GM19238 (cell line): Measurements from ENCODE around the gene IPCEF1.
"Not testable (repeated sequence)": the region's sequence is repeated elsewhere in the genome, so short reads cannot be mapped to it uniquely, and the experiment has no call there.

ENCODE experiments used
- DNase-seq: peaks from one replicate; pipeline ENCODE4 v3.0.0; 2011; ENCODE audit warnings: low spot score; ENCODE audit not compliant: insufficient read length

Gene IPCEF1

DNA sequence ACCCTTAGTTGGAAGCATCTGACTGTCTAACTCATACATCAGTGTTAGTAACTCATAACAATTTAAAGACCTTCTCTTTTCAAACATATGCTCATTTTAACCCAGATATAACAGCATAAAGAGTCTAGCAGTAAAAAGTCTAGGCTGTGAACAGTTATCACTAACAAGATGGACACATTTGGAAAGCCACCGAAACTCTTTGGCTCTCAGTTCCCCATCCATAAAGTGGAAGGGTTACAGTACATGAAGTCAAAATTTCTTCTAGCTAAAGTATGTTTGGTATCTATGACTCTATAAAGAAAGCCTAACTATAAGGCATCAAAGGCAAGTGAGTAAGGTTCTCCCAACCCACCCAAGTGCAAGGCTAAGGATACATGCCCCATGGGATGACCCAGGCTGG, 22.5 kb downstream of the IPCEF1 start:
- not testable (repeated sequence) for DNase-seq

DNA sequence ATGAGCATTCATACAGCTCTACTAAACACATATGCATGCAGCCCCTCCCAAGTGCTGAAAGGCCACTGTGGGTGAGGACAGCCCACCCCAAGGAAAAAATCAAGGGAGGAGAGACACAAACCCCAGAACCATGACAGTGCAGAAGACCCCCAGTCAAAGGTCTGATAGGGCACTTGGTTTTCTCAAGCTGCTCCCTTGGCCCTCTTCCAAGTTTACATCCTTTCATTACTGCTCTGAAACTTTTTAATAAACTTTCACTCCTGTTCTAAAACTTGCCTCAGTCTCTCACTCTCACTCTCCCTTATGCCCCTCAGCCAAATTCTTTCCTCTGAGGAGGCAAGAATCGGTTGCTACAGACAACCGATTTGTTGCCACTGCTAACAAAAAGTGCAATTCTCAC, 24.9 kb downstream of the IPCEF1 start:
- DNase-seq = no peak

DNA sequence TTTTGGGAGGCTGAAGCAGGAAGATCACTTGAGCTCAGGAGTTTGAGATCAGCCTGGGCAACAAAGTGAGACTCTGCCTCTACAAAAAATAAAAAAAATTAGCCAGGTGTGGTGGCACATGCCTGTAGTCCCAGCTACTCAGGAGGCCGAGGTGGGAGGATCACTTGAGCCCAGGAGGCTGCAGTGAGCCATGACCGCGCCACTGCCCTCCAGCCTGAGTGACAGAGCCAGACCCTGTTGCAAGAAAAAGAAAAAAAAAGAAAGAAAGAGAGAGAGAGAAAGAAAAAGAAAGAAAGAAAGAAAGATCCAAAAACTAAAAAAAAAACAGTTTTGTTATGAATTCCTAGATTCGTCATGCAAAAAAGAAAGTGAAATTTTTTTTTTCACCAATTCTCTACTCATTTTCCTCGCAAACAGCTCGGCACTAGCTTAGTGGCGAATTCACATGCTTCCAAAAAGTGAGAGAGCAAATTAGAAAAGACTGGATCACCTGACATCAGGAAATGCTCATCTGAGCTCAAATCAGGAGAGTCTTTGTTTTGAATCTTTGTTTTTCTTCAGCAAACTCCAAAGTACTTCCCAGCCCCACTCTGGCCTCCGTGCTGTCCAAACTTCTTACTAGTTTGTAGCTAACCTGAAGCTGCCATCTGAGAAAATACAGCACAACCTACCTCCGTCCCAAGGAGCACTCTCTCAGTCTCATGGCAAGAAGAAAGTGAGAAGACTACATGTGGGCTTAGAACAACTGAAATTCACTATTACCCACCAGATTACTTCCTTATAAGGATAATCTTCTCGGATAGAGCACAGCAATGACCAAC, 27.0 kb downstream of the IPCEF1 start:
- DNase-seq = no peak

DNA sequence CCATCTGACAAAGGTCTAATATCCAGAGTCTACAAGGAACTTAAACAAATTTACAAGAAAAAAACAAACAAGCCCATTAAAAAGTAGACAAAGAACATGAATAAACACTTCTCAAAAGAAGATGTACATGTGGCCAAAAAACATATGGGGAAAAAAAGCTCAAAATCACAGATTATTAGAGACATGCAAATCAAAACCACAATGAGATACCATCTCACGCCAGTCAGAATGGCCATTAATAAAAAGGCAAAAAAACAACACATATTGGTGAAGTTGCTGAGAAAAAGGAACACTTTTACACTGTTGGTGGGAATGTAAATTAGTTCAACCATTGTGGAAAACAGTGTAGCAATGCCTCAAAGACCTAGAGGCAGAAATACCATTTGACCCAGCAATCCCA, 29.3 kb downstream of the IPCEF1 start:
- not testable (repeated sequence) for DNase-seq

DNA sequence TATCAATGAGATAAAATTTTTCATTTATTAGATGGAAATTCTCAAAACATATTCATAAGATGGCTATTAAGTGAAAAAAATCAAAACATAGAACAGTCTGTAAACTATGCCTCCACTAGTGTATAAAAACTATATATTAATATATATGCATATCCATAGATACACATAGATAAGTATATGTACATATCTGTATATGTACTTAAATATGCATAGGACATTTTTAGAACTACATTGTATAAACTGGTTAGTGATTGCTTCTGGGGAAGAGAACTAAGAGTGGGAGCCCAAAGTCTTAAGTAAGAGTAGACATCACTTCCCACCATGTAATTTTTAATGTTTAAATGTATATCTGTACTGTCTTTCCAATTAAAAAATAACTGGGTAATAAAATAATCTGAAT, 31.5 kb downstream of the IPCEF1 start:
- no peak for DNase-seq

DNA sequence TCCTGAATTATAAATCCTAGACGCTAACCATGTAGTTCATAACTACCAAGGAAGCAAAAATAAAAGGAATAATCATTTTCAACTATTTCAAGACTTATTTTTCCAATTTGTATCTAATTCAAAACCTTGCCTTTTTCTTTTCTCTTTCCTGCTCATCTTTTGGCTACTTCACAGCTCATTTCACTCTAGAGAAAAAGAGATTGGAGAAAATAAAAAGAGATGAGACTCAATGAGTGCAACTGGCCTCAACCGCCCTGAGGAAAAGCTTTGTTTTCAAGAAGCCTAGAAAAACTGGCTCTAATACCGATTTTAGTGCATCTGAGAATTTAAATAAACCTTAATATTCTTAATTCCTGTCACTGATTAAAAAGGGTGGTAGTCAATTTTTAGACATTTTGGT, 36.4 kb downstream of the IPCEF1 start:
- no peak for DNase-seq

DNA sequence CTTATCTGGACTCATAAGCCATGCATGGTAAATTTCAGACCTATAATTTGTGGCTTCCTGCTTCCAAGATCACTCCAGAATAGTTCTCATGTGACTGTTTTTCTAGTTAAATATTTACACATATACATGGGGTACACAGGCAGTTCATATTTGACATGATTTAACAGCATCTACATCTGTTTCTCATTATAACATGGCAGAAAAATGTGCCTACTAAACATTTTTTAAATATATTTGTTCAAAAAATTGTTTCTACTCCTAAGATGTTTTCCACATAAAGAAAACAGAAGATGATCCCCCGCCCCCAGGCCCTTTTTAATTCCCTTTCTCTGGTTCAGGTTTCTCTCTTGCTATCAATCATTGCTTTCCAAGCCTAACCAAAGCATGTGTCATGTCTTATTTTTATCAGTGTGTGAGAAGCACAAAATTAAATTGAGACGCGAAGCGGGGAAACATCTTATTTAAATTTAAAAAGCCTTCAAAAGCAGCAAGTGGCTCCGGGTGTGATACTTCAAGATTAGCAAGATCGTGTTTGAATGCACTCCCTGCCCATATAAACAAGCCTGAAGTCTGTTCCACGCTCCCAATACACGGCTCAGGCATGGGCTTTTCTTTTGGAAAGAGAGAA, 37.3 kb downstream of the IPCEF1 start:
- no peak for DNase-seq

DNA sequence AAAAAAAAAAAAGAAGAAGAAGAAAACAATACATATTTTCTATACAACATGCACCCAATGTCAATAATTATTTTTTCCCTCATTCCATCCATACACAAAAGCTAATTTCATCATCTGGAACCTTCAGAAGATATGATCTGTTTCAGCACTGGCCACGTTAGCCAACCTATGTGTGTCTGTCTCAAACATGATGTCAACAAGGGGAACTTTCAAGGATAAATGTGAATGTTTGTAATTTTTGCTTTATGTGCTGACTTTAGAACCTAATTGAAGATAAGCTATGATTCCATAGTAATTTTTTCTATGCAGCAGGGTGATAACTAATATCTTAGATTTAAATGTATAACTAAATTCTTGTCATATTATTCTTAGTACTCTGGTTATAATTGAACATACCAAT, 37.9 kb downstream of the IPCEF1 start:
- DNase-seq = no peak

DNA sequence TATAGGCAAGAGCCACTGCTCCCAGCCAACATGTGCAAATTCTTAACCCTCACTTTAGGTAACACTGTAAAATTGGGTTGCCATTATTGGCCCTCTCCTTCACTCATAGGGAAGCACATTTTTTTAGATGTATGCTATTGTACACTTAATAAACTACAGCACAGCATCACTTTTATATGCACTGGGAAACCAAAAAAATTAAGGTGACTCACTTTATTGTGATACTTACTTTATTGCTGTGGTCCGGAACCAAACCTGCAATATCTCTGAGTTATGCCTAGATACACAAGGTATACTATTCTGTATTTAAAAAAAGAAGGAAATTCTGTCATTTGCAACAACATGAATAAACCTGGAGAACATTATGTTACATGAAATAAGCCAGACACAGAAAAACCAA, 40.5 kb downstream of the IPCEF1 start:
- no peak for DNase-seq

DNA sequence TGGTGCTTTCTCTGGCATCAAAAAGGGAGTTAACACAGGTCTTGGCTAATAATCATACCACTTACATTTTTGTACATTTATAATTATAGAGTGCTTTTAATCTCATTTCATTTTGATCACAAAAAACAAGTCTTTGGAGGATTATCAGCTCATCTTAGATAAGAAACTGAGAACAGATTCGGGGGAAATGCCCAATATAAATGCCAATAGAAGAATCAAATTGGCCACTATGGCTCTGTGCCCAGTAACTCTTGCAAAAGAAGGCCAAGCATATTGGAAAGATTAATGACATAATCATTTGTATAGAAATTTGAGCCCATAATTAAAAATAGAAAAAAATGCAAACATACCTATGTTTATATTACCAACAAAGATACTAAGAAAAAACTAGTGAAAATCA, 42.5 kb downstream of the IPCEF1 start:
- DNase-seq = no peak

DNA sequence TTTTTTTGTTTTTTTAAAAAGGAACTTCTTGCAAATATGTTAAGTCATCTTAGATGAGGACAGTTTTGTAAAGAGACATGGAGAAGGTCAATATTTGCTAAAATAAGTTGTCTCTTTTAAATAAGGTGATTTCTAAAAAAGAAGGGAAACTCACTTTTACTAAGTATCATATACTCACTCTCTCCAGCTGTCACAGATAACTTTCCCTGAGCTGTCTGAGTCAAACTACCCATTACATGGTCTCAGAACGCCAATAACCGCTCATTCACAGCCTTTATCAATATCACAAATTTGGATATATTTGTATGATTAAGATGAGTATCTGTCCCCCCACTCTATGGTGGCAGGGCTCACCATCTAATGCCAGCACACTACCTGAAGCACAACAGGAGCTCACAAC, 47.6 kb downstream of the IPCEF1 start:
- DNase-seq = no peak

DNA sequence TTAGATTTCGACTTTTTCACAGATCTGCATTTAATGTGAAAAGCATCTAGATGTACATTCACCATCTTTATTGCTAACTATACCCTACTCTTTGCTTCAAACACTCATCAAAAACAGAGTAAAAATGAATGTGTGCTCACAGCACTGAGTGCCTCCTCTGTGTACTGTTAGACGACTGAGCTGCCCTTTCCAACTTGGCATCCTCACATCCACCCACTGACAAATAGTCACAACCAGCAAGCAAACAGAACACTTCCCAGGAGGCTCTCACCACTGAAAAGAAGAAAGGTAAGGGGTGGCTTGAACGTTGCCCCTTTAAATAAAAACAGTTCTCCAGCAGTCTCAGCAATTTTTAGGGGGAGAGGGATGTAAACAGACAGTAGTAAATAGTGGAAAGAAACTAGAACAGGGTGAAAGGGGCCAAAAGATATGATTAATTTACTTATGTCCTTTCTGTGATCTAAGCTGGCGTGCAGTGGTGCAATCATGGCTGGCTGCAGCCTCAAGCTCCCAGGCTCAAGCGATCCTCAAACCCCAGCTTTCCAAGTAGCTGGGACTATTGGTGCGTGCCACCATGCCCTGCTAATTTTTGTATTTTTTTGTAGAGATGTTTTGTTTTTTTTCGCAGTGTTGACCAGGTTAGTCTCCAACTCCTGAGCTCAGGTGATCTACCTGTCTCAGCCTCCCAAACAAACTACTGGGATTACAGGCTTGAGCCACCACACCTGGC, 48.7 kb downstream of the IPCEF1 start:
- no peak for DNase-seq

DNA sequence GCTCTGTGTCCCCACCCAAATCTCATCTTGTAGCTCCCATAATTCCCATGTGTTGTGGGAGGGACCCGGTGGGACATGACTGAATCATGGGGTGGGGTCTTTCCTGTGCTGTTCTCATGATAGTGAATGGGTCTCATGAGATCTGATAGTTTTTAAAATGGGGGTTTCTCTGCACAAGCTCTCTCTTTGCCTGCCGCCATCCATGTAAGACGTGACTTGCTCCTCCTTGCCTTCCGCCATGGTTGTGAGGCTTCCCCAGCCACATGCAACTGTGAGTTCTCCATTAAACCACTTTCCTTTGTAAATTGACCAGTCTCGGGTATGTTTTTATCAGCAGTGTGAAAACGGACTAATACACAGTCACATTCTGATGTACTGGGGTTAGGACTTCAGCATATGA, 49.5 kb downstream of the IPCEF1 start:
- DNase-seq = not testable (repeated sequence)

DNA sequence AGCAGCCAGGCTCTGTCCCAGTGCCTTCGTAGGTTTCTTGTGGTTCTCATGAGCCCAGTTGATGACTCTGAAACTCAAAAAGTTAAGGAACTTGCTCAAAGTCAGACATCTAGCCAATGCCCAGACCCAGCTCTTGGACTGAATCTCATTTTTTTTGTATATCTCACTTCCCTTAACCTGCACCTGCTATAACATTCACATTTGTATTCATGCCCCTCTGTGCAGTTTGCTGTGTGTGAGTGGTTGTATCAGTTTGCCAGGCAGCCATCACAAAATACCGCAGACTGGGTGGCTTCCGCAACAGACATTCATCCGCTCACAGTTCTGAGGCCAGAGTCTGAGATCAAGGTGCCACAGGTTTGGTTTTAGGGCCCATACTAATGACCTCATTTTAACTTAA, 49.9 kb downstream of the IPCEF1 start:
- no peak for DNase-seq

DNA sequence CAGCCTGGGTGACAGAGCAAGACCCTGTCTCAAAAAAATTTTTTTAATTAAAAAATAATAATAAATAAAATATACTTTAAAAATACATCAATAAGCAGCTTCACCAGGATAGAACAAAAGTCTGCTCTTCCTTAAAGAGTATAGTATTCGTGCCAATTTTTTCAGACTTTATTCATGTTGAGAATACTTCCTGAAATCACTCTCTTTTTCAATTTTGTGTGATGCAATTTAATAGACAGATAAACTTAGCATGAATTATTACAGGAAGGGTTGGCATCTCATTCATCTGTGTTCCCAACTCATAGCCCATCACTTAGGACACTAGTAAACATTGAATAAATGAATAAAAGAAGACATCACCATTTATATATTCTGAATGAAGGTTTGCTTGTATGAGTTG, 52.4 kb downstream of the IPCEF1 start:
- DNase-seq = no peak

DNA sequence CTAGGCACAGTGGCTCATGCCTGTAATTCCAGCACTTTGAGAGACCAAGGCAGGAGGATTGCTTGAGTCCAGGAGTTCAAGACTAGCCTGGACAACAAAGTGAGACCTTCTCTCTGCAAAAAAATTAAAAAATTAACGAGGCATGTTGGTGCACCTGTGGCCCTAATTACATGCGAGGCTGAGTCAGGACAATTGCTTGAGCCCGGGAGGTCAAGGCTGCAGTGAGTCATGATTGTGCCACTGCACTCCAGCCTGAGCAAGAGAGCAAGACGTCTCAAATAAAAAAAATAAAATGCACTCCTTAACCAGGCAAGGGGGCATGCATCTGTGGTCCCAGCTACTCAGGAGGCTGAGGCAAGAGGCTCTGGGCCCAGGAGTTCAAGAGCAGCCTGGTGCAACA, 53.0 kb downstream of the IPCEF1 start:
- DNase-seq = not testable (repeated sequence)

DNA sequence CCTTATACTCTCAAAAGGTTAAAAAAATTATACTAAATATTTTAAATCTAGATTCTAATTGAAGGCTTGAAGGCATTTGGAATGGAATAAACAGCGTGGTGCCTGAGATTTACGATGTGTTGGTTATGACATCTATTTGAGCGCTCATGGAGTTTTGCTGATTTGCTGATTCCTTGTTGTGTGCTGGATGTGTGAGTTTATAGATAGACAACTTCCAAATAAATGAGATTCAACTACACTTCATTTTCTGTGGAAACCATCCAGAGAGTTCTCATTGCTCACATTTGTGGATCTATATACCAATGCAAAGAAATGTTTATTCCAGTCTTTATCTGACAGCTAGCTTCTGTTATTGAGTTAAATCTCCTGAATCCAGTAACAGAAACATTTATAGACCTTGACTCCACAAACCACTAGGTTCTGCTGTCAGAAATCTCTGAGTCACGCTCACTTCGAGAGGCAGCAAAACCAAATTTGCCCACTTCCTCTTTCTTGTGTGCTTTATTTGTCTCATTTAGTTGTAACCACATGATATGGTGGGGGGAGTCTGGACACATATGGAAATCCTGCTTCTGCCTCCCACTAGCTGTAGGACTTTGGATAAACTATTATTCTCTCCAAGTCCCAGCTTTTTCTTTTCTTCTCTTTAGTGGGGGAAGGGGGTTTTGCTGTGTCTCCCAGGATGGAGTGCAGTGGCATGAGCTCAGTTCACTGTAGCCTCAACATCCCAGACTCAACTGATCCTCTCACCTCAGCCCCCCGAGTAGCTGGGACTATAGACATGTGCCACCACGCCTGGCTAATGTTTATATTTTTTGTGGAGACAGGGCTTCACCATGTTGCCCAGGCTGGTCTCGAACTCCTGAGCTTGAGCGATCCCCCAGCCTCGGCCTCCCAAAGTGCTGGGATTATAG, 54.5 kb downstream of the IPCEF1 start:
- DNase-seq = peak; percentile 40

DNA sequence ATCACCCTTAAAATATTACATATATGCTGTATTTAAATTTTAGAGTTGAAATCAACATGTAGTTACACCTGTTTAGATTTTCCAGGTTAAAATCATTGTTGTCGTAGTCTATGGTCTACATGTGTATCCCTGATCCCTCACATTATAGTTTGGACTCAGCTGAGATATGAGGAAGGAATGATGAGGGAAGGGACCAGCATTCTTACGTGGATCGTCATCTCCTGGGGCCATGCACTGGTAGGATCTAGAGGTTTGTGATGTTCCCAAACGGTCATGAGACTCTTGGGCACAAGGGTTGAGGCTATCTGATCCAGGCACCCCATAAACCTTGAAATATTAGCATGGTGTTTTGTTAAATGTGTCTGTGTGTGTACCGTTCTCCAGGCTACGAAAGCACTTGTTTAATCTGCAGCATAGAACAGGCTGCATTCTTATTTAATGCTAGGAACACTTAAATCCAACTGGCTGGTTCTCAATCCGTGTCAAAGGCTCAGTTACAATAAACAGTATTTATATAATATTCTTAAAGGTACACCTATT, 55.4 kb downstream of the IPCEF1 start:
- DNase-seq = no peak

DNA sequence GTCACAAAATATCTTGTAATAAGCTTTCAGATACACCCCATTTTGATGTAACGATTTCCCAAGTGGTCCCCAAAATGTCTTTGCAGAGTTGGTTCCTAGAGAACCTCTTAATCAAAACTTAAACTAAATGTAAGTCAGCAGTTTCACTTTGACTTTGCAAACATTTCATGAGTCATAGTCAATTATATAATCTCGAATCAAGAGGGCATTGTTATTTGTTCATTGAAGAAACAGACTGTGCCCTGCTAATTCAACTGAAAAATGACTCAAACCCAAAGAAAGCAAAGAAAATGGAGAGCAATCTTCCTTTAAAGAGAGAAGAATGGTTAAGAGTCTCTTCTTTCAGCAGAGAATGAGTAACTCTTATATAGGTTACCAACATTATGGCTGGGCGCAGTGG, 58.3 kb downstream of the IPCEF1 start:
- no peak for DNase-seq

DNA sequence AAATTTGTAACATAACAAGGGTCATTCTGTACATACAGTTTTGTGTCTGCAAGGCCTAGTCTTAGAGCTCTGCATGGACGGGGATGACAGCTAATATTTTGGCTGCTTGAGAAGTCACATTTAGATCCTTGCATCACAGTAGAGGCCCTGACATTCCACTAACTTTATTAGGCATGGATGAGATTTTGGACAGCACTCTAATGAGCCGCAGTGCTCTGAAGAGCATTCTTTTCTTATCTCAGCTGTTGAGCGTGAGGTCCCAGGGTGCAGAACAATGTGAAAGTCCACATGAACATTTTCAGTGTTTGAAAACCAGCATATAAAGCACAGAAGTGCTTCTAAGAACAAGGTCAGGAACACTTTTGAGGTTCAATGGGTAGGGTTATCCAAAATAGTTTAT, 58.9 kb downstream of the IPCEF1 start:
- no peak for DNase-seq

DNA sequence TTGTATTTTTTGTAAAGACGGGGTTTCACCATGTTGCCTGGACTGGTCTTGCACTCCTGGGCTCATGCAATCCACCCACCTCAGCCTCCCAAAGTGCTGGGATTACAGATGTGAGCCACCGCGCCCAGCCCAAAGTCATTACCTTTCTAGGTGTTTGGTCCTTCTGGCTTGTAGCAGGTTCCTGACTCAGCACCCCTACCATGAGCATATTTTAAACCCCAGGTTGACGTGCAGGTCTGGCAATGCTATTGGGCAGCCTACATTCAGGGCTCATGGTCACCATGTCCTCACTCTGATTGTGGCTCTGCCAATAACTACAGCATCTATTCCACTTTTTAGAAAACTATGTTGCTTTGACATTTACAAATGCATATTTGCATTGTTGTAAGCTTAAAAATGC, 59.4 kb downstream of the IPCEF1 start:
- DNase-seq = no peak
